ENCODE measurements around the gene ADRM1.

The ADRM1 gene

DNA sequence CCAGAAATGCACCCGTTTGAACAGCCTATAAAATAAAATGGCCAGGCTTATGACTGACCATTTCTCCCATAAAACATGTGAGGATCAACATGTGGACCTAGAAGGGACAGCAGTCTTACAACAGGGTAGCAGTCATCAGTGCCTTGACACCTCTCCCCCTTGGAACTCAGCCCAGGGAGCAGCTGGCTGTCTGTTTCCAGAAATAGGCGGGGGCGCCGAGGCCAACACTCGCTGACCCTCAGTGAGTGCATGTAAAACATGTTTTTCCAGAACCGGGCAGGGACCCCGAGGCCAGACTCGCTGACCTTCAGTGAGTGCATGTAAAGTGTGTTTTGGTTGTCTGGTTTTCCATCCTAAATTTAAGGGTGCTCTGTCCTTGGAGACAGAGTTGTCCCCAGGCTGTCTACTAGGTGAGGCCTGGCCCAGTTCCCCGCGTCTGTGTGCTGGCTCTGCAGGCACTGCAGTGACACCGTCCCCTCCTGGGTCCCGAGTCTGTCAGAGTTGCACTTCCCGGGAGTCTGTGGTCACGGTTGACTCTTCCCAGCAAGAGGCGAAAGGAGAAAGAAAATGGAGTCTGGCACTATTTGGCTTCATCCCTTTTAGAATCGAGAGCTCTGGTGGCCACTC is 19.8 kb upstream of the ADRM1 start:
- DNase-seq (ENCODE audit: low spot score) = no peak
- in situ Hi-C loops (cut with MboI; ENCODE audit: low sequenced_read_pairs, unreplicated experiment) = no loop called here
- TF ChIP-seq, protein P1, sequence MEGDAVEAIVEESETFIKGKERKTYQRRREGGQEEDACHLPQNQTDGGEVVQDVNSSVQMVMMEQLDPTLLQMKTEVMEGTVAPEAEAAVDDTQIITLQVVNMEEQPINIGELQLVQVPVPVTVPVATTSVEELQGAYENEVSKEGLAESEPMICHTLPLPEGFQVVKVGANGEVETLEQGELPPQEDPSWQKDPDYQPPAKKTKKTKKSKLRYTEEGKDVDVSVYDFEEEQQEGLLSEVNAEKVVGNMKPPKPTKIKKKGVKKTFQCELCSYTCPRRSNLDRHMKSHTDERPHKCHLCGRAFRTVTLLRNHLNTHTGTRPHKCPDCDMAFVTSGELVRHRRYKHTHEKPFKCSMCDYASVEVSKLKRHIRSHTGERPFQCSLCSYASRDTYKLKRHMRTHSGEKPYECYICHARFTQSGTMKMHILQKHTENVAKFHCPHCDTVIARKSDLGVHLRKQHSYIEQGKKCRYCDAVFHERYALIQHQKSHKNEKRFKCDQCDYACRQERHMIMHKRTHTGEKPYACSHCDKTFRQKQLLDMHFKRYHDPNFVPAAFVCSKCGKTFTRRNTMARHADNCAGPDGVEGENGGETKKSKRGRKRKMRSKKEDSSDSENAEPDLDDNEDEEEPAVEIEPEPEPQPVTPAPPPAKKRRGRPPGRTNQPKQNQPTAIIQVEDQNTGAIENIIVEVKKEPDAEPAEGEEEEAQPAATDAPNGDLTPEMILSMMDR (IDR thresholded peaks at IDR 0.05; ENCODE audit: borderline replicate concordance, control extremely low read depth, extremely low read depth, insufficient read depth, missing control alignments) = no peak

DNA sequence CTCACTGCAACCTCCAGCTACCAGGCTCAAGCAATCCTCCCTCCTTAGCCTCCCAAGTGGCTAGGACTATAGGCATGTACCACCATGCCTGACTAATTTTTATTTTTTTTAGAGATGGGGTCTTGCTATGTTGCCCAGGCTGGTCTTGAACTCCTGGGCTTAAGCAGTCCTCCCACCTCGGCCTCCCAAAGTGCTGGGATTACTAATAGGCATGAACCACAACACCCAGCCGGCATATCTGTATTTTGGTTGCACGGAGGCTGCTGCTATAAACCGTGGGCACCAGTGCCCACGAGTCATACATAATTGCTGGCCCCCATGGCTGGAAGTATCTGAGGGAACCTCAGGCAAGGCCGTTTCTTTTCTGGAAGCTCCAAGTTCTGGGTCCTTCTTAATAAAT is 18.3 kb upstream of the ADRM1 start:
- DNase-seq (ENCODE audit: low spot score) = no peak
- in situ Hi-C loops (cut with MboI; ENCODE audit: low sequenced_read_pairs, unreplicated experiment) = no loop called here
- TF ChIP-seq, protein P1 (IDR thresholded peaks at IDR 0.05; ENCODE audit: borderline replicate concordance, control extremely low read depth, extremely low read depth, insufficient read depth, missing control alignments) = no peak

DNA sequence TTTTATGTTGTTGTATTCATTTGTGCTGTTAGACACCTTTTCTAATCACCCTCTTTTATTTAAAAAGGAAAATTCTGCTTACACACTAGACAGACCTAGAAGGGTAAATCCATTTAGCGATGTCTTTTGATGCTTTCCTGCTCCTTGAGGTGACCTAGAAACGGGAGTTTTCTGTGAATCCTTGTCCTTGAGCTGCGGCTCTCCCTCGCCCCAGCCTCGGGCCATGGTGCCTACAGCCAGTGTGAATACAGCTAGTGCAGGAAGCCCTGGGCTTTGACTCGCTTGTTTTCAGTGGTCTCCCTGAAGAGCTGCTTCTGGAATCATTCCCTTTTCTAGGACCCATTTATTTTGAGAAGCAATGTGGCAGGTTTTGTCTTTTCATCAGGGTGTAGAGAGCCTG is 17.6 kb upstream of the ADRM1 start:
- in situ Hi-C loops (cut with MboI; ENCODE audit: low sequenced_read_pairs, unreplicated experiment) = no loop called here
- TF ChIP-seq, protein P1 (IDR thresholded peaks at IDR 0.05; ENCODE audit: borderline replicate concordance, control extremely low read depth, extremely low read depth, insufficient read depth, missing control alignments) = no peak
- no peak for DNase-seq (ENCODE audit: low spot score)

DNA sequence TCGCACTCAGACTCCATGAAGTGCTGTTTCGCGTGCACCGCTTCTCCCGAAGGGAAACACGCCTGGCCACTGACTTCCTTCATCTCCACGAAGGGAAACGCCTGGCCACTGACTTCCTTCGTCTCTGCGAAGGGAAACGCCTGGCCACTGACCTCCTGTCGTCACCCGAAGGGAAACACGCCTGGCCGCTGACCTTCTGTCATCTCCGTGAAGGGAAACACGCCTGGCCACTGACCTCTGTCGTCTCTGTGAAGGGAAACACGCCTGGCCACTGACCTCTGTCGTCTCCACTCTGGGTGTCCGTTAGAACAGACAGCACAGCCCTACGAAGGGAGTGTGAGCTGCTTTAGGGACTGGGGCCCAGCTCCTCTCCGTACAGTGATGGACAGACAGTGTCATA is 17.1 kb upstream of the ADRM1 start:
- DNase-seq (ENCODE audit: low spot score) = no peak
- in situ Hi-C loops (cut with MboI; ENCODE audit: low sequenced_read_pairs, unreplicated experiment) = no loop called here
- TF ChIP-seq, protein P1 (IDR thresholded peaks at IDR 0.05; ENCODE audit: borderline replicate concordance, control extremely low read depth, extremely low read depth, insufficient read depth, missing control alignments) = no peak

DNA sequence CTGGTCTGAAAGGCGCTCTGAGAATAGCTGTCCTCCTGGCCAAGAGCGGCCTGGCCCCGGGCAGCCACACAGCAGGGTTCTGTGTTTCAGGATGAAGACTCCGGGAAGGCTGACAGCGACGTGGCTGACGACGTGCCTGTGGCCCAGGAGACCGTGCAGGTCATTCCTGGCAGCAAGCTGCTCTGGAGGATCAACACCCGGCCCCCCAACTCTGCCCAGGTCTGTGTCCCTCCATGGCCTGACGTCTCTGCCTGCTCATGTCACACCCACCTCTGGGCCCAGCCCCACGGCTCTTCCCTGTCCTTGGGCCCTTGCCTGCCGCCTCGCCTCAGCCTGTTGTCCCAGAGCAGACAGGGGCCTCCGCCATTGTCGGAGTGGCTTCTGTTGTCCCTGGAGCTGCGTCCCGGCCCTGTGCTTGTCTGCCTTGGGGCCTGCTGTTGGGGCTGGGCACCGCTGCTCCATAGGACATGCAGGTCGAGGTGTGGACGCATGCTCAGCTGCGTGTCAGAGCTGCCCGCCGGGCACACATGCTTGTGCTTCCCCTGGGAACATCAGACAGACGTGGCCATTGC is 16.2 kb upstream of the ADRM1 start:
- in situ Hi-C loops (cut with MboI; ENCODE audit: low sequenced_read_pairs, unreplicated experiment) = no loop called here
- TF ChIP-seq, protein P1 (IDR thresholded peaks at IDR 0.05; ENCODE audit: borderline replicate concordance, control extremely low read depth, extremely low read depth, insufficient read depth, missing control alignments) = no peak
- DNase-seq (ENCODE audit: low spot score) = no peak

DNA sequence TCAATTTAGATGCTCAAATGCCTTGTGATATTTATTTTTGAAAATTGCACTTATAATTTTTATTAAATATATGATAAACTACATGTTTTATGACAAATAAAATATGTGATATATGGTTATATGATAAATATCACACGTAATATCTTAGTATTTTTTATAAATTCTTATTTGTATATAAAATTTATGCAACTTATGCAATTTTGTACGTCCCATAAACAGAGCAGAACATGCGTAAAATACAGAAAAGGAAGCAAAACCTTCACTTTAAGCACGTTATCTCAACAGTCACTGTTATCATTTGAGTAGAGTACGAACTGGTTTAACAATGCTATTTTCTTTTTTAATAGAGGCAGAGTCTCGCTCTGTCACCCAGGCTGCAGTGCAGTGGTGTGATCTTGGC is 15.7 kb upstream of the ADRM1 start:
- in situ Hi-C loops (cut with MboI; ENCODE audit: low sequenced_read_pairs, unreplicated experiment) = no loop called here
- TF ChIP-seq, protein P1 (IDR thresholded peaks at IDR 0.05; ENCODE audit: borderline replicate concordance, control extremely low read depth, extremely low read depth, insufficient read depth, missing control alignments) = no peak
- no peak for DNase-seq (ENCODE audit: low spot score)
